Keratinocyte (primary cell): ENCODE measurements around the gene DISC1.

Experiments used
- CTCF ChIP-seq, 3 experiments: IDR thresholded peaks in 1 of 3; conservative IDR thresholded peaks in 1 of 3; optimal IDR thresholded peaks in 1 of 3; 2 replicates in 2 of 3; 3 replicates in 1 of 3; pipeline versions ENCODE3 to v1.5.1; 2011; ENCODE audit warnings: low read length in 3 of 3, mild to moderate bottlenecking in 3 of 3, moderate library complexity in 2 of 3, control low read depth in 1 of 3, inconsistent platforms in 1 of 3; ENCODE audit not compliant: insufficient read depth in 2 of 3; ENCODE audit errors: extremely low read depth in 1 of 3
- EZH2 ChIP-seq: IDR thresholded peaks from one replicate; pipeline ENCODE4 v1.6.1; 2012; ENCODE audit warnings: inconsistent platforms, mild to moderate bottlenecking, low read length, moderate library complexity

- TF ChIP-seq CTCF (optimal IDR thresholded peaks at IDR 0.05 in 1 of 3, IDR thresholded peaks at IDR 0.05 in 1 of 3, conservative IDR thresholded peaks at IDR 0.05 in 1 of 3; ENCODE audit: extremely low read depth in 1 of 3, insufficient read depth in 2 of 3, low read length in 3 of 3) (no peak), EZH2 (no peak)
Observed at GRCh38 chr1:231855926-231856325, 229.3 kb downstream of the DISC1 start.
